Activated T-cell treated with anti-CD3 and anti-CD28 coated beads for 4 hours (primary cell): ENCODE data around the gene RELL1.

Source experiments
- DNase-seq: peaks from one replicate; pipeline ENCODE4 v3.0.0-alpha.2; 2020

The RELL1 gene

DNA sequence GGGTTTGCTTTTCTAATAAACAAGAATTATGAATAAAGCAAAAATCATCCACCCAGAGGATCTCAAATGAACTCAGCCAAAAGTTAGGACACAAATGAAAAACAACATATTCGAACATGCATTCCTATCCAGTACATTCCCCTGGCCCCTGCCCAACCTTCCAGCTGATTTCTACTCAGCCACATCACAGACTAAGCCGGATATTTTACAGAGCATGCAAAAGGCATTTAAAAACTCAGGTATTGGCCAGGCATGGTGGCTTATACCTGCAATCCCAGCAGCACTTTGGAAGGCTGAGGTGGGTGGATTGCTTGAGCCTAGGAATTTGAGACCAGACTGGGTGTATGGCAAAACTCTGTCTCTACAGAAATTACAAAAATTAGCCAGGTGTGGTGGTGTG, 54.6 kb downstream of the RELL1 start:
- no peak for DNase-seq

DNA sequence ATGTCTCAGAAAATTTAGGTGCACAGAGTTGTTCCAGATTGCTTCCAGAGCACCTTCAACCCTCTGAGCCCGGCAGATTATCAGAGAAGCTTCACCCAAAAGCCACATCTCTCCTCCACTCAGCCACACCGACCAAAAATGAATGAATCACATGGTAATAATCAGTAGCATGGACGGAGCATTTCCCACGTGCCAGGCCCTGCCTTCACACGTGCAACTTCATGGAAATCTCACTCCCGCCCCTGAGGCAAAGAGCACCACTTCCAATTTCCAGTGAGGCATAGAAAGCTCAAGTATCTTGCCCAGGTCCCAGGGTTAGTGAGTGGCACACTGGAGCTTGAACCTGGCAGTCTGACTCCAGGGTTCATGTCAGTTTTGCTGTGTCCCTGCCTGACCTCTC, 56.5 kb downstream of the RELL1 start:
- no peak for DNase-seq

DNA sequence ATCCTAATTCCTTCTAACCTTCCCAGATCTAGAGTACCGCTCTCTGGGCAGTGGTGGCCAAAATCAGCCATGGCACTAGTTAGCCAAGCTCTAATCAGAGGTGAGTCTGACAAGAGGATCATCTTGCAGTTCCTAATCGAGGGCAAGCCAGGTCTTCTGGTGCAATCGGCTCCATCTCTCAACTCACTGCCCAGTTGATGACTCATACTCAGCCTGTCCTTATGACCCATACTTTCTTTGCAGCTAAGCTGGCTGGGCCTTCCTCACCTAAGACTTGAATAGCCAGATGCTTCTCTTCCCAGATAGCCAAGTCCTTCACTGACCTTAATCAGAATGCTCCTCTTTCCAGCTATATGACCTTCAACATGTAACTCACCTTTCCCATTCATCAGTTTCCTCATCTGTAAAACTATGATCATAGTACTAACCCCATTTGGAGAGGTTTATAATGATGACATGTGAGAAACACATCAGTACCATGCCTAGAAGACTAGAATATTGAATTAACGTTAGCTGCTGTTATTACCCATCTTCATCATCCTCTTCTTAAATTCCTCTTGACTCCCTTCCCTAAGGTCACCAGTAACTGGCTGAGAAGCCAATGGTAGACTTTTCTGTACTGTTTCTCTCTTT, 57.1 kb downstream of the RELL1 start:
- no peak for DNase-seq

DNA sequence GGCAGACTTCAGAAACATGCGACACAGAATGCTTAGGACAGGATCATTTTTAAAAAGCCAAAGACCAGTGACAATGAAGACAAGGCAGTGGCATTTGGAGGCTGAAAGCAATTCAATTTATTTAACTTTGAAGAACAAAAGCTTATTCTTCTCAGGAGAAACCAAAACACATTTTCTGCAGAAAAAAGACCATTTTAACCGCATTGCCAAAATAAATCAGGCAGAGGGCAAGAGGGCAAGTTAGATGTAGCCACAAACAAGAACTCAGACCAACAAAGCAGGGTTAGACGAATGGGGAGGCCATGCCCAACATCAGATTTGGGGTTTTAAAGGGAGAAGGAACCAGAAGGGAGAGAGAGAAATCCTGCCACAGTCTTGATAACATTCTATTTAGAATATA, 58.9 kb downstream of the RELL1 start:
- no peak for DNase-seq

DNA sequence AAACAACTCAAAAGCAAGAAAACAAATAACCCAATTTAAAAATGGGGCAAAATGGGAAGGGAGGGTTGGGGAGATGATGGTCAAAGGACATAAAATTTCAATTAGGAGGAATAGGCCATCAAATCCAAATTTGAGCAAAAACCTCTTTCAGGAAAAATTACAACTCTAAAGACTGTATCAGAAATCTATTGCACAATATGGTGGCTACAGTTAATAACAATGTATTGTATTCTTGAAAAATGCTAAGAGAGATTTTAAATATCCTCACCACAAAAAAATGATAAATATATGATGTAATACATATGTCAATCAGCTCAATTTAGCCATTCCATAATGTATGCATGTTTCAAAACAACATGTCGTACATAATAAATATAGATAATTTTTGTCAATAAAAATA, 60.7 kb downstream of the RELL1 start:
- no peak for DNase-seq

DNA sequence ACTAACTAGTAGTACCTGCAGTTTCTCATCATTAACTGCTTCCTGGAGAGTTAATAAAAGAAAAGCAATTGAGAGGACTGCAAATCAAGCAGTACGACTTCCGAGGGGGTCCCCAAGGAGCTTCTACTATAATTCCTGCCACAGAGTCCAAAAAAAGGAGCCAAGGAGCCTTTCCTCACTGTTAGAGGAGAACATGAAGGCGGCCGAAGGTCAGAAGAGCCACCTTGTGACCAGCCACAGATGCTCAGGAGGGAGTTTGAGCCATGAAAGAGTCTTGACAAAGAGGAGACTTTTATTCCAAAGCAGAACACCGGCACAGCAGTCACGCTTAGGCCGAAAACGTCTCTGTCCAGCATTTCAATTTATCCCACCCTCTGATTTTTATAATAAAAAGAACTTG, 62.2 kb downstream of the RELL1 start:
- no peak for DNase-seq

DNA sequence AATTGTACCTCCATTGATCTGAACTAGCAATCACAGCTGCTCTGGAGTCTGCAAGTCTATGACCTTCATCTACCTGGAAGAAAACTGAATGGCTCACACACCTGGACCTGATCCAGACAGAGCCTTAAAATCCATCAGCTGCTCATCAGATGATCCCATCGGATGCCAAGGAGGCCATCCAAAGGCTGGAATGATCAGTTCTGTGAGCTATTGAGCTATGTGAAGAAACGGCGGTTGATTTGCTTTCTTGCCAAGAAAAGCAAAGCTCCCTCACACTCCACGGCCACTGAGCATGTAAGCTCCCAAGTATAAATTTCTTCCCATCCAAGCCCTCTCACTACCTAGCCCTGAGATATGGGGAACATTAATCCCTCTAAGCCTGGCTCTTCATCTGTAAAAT, 63.1 kb downstream of the RELL1 start:
- no peak for DNase-seq

DNA sequence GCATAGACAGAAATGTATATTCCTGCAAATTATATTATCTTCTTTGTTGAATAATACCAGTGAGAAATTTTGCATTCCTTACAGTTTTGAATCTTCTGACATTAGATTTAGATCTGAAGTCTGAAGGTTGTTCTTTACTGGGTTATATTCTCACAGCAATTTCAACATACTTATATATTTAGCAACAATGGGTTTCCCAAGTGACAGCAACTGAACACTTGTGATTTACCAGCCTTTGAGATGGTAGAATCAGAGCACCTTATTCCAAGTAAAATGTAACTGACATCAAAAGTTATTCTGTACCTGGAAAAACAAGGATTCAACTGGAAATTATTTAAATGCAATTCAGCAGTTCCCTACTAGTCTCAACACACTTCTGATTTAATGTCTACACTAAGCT, 66.0 kb downstream of the RELL1 start:
- no peak for DNase-seq

DNA sequence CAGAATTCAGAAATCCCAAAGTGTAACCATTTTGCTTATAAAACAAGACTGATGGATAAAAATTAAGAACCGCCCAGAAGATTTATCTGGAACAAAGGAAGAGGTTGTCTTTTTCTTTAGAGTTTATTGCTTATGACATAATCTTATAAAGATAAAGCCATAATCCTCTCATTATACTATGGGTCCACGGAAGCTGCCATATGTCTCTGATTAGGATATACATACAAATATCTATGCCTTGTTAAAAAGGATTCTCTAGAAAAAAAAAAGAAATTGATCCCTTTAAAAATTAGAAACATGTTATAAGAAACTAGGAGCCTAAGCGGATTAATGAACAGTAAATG, 70.5 kb downstream of the RELL1 start:
- DNase-seq = no peak

DNA sequence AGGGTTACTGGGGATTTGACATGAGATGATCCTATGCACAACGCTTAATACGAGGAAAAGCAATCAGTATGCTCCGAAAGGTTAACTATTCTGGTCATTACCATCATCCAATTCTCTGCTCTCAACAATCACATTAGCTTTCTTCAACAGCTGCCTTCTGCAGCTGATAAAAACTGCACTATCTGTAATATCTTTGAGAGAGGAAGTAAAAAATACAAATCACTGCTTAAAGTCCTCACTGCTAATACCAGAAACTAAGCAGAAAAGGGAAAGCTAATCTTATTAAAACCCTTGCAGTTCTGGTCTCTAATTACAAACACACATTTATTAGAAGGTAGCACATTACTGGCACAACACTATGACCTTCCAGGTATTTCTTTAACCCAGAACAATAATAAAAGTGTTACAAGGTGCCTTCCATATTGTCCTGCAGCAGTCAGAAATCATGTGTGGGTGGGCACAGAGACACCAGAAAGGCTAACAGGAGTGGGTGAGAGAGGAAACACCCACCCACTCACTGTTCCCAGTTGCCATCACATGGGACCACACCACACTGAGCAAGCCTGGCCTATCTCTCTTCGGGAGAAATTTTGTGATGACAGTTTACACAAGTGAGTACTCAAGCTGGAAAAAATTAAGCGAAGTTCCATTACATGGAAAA, 71.0 kb downstream of the RELL1 start:
- DNase-seq = no peak

DNA sequence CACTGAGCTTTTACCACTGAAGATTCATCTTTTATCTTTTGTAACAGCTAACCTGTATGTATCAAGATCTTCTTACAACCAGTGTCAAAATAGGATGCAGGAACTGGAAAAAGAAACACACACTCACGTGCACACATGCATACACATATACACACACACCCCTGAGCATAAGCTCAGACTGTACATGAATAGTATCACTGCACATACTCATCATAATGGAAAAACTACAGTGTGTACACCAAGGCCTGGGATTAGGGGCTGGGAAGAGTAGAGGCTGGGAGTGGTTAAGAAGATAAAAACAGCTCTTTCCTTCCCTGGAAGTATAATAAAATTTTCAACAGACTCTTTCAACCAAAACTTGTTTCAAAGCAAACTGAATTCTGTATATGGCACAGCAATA, 73.4 kb downstream of the RELL1 start:
- DNase-seq = no peak

DNA sequence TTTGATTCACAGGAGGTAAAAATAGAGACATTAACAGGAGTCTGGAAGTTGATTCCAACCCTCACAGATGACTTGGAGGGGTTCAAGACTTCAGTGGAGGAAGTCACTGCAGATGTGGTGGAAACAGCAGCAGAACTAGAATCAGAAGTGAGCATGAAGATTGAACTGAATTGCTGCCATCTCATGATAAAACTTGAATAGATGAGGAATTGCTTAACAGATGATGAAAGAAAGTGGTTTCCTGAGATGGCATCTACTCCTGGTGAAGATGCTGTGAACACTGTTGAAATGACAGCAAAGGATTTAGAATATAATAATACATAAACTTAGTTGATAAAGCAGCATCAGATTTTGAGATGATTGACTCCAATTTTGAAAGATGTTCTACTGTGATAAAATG, 76.5 kb downstream of the RELL1 start:
- no peak for DNase-seq

DNA sequence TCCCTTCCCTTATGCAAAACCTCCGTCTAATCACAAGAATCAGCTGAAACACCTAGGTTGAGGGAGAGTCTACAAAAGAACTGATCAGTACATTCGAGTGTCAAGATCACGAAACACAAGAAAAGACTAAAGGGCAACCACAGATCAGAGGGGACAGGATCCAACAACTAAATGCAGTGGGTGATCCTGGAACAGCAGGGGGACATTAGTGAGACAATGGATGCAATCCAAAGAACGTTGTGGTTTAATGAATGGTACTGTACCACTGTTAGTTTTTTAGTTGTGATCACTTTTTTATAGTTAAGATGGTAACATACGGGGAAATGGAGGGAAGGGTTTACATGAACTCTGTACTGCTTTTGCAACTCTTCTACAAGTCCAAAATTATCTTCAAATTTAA, 79.2 kb downstream of the RELL1 start:
- no peak for DNase-seq

DNA sequence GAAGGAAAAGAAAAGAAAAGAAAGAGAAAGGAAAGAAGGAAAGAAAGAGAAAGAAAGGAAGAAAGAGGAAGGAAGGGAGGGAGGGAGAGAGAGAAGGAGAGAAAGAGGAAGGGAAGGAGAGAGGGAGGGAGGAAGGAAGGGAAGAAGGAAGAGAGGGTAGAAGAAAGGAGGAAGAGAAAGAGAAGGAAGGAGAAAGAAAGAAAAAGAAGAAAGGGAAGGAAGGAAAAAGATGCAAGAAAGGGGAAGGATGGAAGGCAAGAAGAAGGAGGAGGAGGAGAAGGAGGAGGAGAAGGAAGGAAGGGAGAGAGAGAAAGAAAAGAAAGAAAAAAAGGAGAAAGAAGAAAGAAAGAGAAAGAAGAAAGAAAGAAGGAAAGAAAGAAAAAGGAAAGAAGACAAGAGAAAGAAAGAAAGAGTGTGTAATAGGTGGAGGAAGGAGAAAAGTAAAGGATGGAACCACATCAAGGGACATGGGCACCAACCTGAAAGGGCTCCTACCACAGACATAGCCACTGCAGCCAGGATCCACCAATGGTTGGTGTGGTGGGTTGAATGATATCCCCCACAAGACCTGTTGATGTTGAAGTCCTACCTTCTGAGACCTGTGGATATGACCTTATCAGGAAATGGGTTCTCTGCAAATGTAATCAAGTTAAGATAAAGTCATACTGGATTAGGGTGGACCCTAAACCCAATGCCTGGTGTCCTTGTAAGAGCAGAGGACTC, 80.2 kb downstream of the RELL1 start:
- no peak for DNase-seq

DNA sequence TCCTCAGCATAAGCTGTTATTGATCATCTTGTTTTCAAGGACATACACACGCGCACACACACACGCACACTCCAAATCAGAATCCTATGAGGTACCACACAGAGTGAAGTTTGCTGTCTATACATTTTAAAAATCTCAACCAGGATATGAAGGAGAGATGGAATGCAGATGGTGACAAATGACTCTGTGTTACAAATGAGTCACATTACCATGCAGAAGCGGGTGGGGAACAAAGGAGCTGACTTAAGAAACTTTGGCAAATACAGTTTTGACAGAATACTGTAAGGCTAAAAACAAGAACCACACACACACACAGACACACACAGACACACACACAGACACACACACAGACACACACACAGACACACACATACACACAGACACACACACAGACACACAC, 81.7 kb downstream of the RELL1 start:
- no peak for DNase-seq

DNA sequence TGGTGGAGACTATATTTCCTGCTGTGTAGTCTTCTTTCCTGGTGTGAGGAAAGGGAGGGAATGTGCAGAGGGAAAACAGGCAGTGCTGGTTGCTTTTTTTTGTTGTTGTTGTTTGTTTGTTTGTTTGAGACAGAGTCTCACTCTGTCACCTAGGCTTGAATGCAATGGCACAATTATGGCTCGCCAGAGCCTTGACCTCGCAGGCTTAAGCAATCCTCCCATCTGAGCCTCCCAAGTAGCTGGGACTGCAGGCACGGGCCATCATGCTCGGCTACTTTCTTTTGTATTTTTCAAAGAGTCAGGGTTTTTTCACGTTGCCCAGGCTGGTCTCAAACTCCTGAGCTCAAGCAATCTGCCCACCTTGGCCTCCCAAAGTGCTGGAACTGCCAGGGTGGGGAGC, 82.5 kb downstream of the RELL1 start:
- no peak for DNase-seq

DNA sequence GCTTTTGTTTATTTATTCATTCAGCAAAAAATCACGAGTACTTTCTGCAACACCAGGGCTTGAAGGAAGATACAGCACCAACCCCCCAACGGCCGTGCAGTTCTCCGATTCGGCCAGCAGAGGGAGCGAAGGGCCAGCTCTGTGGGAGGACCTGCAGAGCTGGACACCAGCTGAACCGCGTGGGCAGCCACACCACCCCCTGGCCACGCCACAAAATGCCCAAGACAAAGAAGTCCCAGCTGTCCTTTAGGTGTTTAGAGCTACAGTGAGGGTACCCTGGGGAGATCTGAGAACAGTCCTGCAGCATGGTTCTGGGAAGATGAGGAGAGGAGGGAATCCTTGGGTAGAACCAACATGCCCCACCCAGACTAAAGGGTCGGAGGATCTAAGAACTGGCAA, 83.1 kb downstream of the RELL1 start:
- peak; percentile 68 for DNase-seq

DNA sequence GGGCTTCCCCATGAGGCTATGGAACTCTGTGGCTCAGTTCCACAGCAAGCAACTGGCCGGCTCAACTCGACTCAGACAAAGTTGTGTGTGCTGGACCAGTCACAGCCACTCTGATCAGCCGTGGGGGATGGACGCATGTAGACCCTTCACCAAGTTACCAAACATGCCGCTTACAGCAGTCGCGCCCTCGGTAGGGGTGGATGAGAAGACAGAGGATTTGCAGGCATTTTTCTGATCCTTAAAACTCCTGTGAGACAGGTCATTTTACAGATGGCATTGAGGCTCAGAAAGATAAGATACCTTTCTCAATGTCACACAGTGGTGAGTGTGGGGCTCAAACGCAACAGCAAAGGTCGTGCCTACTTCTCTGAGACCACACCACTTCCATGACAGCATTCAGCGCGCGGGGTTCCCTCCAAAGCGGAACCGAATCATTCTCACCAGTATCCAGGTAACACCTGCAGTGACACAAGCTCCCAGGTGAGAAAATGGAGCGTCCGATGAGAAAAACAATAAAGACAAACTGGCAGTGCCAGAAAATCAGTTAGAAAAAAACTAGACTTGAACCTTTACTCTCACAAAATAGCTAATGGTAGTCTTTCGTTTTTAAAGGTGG, 83.6 kb downstream of the RELL1 start:
- no peak for DNase-seq

DNA sequence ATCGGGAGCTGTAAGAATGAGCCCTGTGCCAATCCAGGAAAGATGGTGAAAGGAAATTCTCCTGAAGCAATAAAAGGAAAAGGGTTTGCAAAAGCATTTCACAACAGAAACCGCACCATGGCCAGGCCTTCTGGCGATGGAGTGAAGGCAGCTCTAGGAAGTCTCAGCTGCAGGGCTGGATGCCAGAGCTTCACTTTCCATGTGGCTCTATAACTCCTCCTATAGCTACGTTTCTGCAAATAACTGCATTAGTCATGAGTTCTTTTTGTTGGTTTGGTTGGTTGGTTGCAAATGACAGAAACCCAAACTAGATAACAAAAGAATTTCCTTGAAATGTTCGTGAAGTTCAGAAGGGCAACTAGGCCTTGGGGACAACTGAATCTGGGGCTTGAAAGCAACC, 84.6 kb downstream of the RELL1 start:
- no peak for DNase-seq

DNA sequence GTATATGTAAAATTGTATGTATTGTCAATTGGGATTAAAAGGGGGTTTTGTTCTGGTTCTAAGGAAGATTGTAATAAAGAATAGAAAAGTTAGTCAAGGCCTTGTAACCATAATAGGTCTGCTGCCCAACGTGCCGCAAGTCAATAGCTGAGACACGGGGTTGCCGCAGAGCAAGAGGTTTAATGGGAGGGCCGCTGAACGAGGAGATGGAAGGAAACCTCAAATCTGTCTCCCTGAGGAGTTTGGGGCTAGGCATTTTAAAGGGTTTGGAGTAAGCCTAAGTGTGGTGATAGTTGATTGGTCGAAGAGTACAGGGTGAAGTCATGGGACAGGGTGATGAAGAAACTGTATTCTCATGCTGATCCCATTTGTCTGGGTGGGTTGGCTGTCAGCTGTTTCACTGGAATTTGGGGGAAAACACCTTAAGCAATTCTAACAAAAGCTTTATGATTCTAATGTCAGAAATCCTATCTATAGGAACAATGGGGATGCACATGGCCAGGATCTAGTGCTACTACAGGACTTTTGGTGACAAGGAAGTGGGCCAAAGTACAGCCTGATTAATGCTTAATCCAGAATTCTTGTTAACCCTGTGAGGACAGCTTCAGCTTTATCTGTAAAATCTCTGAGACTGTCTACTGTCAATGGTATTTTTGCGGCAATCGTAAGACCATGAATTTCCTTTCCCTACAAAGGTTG, 86.9 kb downstream of the RELL1 start:
- no peak for DNase-seq

DNA sequence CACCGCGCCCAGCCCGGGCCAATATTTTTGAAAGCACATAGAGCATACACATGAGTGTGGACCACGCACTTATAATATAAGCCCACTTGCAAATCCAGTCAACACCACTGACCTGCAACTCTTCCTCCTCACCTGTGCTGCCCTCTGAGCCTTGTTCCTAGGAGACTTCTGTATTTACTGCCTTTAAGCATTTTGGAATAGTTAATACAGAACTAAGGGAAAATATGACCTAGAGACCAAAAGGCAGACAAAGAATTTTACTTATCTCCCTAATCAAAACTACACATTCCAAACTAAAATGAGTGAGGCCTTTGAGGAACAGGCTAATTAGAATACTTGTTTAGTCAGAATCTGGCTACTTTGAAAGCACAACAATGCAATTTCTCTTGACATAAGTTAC, 89.1 kb downstream of the RELL1 start:
- no peak for DNase-seq

DNA sequence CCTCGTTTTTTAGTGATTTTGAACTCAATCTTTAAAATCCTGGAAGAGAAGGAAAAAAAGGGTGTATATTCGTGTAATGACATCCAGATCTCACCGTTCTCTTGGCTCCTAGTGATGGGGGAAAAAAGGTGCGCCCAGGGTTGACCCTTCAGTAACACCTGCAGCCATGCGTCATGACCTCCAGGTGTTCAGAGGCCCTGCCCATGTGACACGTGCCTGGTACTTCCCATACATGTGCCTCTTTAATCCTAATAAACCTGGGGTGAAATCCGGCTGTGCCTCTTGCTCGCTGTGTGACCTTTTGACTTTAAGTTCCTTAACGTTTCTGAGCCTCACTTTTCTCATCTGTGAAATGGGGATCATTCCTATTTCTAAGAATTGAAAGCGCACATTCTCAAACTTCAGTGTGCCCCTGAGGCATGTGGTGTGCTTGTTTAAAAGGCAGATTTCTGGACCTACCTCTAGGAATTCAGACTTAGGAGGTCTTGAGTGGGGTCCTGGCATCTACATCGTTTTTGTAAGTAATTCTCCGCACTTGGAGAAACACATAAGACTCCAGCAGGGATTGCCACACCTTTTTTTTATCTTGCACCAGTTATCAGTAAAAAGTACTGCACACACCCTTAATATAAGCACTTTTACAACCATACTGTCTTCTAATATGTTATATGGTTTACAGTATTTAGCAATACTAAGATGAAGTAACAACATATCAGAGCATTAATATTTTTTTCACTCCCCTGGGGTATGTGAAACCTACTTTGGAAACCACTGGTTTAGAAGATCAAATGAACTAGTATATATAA, 90.1 kb downstream of the RELL1 start:
- DNase-seq = no peak

DNA sequence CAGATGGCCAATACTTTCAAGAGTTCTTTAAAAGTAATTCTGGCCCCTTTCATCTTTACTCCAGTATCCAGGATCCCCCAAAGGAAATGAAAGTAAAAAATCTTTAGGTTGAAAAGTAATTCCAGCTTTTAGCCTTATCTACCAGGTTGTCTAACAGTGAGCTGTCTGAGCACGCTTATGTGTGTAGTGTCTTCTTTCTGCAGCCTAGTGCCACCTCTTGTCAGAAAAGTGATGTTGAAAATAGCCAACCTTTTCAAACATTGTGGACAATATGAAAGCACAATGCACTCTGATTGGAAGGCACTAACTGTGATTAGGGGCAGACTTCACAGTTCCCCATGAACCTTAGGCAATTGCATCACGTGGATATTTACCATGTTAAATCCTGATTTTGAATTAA, 92.1 kb downstream of the RELL1 start:
- DNase-seq = no peak
